Measurements from ENCODE around the gene TNNC2. TPM values are rescaled to one million over a fixed set of nuclear protein-coding genes. Genes with fewer than 3 reads are reported as not detected.
A peak's percentile ranks its signal among the peaks of the same experiment; 100 is the strongest.
"Not testable (repeated sequence)": the region's sequence is repeated elsewhere in the genome, so short reads cannot be mapped to it uniquely, and the experiment has no call there.

Gene TNNC2
- total RNA-seq (2014; rRNA removed; shearing (Covaris generic)): not detected in 2 replicates
- not detected in 2 replicates for polyA plus RNA-seq (2015; cell fraction: cytosol; rRNA removed)
- polyA plus RNA-seq (2015; cell fraction: nucleus; rRNA removed): not detected in 2 replicates

DNA sequence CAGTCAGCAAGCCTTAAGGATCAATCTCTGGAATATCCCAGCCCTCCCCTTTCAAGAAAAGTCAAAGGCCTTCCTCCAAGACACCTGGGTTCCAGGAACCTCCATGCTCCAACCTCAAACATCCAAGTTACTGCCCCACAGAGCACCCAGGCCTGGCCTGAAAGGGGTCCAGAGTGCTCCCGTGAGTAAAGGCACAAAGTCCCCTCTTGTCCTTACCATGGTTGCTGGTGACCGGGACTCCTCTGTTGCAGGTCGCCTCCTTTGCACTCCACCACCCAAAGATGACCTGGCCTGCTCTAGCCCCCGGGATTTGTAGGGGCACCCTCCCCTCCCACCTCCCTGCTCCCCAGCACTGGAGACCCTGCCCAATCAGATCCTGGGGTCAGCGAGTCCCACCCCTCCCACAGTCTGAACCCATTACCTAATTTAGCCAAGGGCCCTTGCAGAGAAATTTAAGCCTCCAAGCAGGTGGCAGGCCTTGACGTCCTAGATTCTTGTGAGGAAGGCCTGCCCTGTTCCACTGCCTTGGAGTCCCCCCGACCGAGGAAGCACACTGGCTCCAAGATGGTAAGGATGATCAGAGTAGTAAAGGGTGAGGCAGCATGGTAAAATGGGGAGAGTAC is at the start of gene TNNC2:
Gene TNNC2 (minus strand): TSS at position 283 of the 623 bp plus-strand sequence. CDS start 64 bp downstream, at position 219.
- DNase-seq (ENCODE audit: low read depth): no peak

GRCh38 chr20:45874576-45874975 is 47.5 kb upstream of the TNNC2 start:
- DNase-seq (ENCODE audit: low read depth): no peak

GRCh38 chr20:45874104-45874481 is 47.0 kb upstream of the TNNC2 start:
- DNase-seq (ENCODE audit: low read depth): not testable (repeated sequence)

DNA sequence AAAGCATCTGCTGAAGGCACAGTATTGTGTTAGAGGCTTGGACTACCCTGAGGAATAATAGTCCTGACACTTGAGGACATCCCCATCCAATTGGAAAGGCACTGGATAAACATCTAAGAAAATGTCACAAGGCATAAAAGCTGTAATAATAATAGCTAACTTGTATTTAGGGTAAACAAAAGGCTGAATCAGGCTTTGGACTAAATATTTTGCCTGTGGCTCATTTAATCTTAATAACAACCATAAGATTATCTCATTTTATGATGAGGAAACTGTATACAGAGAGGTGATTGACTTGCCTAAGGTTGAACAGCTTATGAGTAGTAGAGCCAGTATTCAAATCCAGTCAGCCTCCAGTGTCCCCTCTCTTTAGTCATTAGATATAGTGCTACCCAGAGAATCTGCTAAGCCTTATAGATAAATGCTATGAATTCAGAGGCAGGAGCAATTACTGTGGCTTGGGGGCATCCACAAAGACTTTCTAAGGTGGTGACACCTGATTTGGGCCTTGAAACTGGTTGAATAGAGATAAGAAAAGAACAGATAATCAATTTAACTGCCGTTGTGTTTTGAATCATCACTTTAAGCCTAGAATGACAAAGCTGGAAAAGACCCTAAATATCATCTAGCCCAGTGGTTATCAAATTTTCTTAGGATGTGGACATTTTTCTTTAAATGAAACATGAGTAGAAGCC is 46.4 kb upstream of the TNNC2 start:
- DNase-seq (ENCODE audit: low read depth): no peak

GRCh38 chr20:45872626-45873025 is 45.5 kb upstream of the TNNC2 start:
- DNase-seq (ENCODE audit: low read depth): no peak

DNA sequence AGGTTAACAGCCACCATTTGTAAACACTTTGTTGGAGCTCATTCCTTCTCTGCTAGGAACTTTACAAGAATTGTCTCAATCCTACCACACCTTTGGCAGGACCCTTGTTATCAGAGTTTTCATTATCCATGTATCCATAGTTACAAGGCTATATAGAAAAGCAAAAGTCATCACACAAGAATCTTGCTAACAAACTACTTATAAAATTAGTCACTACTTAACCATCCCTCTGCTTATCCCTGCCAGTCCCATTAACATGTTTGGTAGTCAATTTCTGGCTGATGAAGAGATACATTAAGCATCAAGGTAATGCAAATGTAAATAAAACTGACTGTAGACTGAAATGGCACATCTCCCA is 40.7 kb upstream of the TNNC2 start:
- DNase-seq (ENCODE audit: low read depth): peak; percentile 71

- DNase-seq (ENCODE audit: low read depth): no peak
These were observed 40.2 kb upstream of the TNNC2 start for GRCh38 chr20:45867136-45867818.

GRCh38 chr20:45866454-45866853 is 39.3 kb upstream of the TNNC2 start:
- no peak for DNase-seq (ENCODE audit: low read depth)

GRCh38 chr20:45863543-45864470 is 36.7 kb upstream of the TNNC2 start:
- DNase-seq (ENCODE audit: low read depth): no peak

DNA sequence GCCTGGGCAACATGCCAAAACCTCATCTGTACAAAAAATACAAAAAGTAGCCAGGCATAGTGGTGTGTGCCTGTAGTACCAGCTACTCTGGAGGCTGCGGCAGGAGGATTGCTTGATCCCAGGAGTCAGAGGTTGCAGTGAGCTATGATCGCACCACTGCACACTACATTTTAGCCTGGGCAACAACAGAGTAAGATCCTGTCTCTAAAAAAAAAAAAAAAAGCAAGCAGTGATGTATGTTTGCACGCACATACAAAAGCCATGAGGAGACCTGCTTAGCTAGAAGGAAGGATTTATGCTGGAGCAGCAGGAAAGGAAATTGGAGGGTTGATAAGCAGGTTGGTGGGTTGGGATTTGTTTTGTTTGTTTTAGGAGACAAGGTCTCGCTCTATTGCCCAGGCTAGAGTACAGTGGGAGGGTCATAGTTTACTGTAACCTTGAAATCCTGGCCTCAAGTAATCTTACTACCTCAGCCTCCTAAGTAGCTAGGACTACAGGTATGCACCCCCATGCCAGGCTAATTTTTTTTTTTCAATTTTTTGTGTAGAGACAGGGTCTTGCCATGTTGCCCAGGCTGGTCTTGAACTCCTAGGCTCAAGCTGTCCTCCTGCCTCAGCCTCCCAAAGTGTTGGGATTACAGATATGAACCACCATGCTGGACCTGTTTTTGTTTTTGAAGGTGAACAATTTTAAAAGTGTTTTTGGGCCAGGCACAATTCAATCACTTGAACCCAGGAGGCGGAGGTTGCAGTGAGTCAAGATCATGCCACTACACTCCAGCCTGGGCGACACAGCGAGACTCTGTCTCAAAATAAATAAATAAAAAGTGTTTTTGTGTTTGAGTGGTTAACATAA is 34.3 kb upstream of the TNNC2 start:
- DNase-seq (ENCODE audit: low read depth): peak; percentile 17

DNA sequence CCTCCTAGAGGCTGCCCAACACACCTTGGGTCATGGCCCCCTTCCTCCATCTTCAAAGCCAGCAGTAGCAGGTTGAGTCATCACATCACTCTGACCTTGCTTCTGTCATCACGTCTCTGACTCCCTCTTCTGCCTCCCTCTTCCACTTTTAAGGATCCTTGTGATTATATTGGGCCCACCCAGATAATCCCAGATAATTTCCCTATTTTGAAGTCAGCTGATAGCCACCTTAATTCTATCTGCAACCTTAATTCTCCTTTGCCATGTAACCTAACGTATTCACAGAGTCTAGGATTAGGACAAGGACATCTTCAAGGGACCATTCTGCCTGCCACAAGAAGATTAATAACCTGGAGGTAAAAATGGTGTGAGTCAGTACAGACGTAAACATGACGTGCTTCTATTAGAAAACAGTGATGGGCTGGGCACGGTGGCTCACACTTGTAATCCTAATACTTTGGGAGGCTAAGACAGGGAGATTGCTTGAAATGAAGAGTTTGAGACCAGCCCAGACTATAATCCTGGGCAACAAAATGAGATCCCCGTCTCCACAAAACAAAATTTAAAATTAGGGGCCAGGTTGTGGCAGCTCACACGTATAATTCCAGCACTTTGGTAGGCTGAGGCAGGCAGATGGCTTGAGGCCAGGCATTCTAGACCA is 33.6 kb upstream of the TNNC2 start:
- DNase-seq (ENCODE audit: low read depth): peak; percentile 25

GRCh38 chr20:45859916-45860315 is 32.8 kb upstream of the TNNC2 start:
- no peak for DNase-seq (ENCODE audit: low read depth)

- DNase-seq (ENCODE audit: low read depth): no peak
These were observed 30.7 kb upstream of the TNNC2 start for GRCh38 chr20:45857882-45858216.

DNA sequence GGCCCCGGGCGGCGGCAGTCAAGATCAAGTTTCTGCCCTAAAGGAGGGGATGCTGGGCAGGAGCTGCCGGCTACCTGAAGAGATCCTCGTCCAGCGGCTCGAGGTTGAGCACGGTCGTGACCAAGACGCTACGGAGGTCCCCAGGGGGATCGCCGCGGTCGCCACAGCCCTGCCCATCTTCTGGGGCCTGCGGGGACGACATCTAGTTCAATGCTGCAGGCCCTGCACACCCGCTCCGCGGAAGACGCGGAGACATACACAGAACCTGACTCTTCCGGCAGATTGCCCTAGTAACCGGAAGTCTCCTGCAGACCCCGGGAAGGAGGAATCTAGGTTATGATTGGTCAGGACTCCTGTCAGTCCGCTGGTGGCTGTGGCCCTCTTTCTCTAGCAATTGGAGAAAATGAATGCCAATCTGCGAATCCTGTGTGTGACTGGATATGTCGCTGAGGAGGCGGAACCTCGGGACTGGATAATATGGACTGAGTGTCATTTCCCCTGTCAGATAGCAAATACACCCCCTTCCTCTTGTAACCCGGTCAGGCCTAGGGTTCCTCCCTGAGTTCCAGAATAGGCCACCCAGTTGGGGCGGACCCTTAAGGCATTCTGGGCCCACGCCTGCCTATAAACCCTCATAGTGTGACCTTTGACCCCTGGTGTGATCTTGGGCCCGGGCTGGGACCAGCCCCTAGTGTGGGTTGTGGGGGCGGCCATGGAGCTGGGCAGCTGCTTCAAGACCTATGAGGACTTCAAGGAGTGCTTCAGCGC is 30.2 kb upstream of the TNNC2 start, which contains the start of the genes ACOT8 and ZSWIM3:
Gene ACOT8 (minus strand): TSS at position 279 of the 768 bp plus-strand sequence. CDS start 77 bp downstream, at position 202.
Gene ZSWIM3 (plus strand): TSS at position 501 of the 768 bp plus-strand sequence. CDS start 212 bp downstream, at position 713.
- DNase-seq (ENCODE audit: low read depth): peak; percentile 99

DNA sequence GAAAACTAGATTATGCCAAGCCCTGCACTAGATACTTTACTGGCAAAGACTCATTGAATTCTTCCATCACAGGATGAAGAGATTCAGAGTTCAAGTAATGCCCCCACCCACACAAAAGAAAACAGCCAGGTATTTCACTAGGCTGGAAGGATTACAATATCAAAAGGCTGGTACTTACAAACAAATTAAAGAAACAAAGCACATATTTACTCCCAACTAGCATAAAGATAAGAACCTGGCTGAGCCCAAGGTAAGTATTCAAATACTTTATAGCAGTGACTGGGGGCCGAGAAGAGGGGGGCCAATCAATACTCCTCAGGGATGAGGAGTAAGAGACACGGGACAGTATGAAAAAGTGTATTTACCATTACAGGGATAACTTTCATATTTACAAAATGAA is 26.4 kb upstream of the TNNC2 start:
- no peak for DNase-seq (ENCODE audit: low read depth)

- DNase-seq (ENCODE audit: low read depth): no peak
These were observed 25.2 kb upstream of the TNNC2 start for GRCh38 chr20:45852326-45852725.

- DNase-seq (ENCODE audit: low read depth): no peak
These were observed 24.4 kb upstream of the TNNC2 start for GRCh38 chr20:45851501-45851900.

- no peak for DNase-seq (ENCODE audit: low read depth)
These were observed 23.8 kb upstream of the TNNC2 start for GRCh38 chr20:45850926-45851325.

- no peak for DNase-seq (ENCODE audit: low read depth)
These were observed 23.1 kb upstream of the TNNC2 start for GRCh38 chr20:45850238-45850637.
